H9 (cell line): Measurements from ENCODE around the gene CLDN8. TPM values are rescaled to one million over a fixed set of nuclear protein-coding genes. Genes with fewer than 3 reads are reported as not detected.

Experiments
- DNase-seq: peaks from one replicate; pipeline ENCODE4 v3.0.0-alpha.2; 2017
- H2AFZ ChIP-seq: one replicate; pipeline ENCODE4 v1.6.1; 2013; ENCODE audit warnings: mild to moderate bottlenecking, low read length, control low read depth, moderate library complexity
- H2AK5ac ChIP-seq: 2 replicates; pipeline ENCODE4 v1.6.1; 2013; ENCODE audit warnings: low read length, control low read depth, mixed read lengths; ENCODE audit not compliant: insufficient read length
- H2BK120ac ChIP-seq: one replicate; pipeline ENCODE4 v1.6.1; 2013; ENCODE audit warnings: low read depth, mild to moderate bottlenecking, low read length, control low read depth, inconsistent platforms; ENCODE audit not compliant: poor library complexity, severe bottlenecking
- H2BK12ac ChIP-seq: 2 replicates; pipeline ENCODE4 v1.6.1; 2013; ENCODE audit warnings: low read length, control low read depth, mixed read lengths, low read depth; ENCODE audit not compliant: insufficient read length
- H2BK15ac ChIP-seq: 2 replicates; pipeline ENCODE4 v1.6.1; 2013; ENCODE audit warnings: low read depth, low read length, control low read depth
- H2BK20ac ChIP-seq: one replicate; pipeline ENCODE4 v1.6.1; 2013; ENCODE audit warnings: low read depth, mild to moderate bottlenecking, low read length, control low read depth, inconsistent platforms; ENCODE audit not compliant: poor library complexity, severe bottlenecking
- H2BK5ac ChIP-seq: 2 replicates; pipeline ENCODE4 v1.6.1; 2013; ENCODE audit warnings: low read length, control low read depth, mixed read lengths; ENCODE audit not compliant: insufficient read length
- H3K14ac ChIP-seq: 2 replicates; pipeline ENCODE4 v1.6.1; 2013; ENCODE audit warnings: low read length, control low read depth; ENCODE audit not compliant: insufficient read depth
- H3K18ac ChIP-seq: 2 replicates; pipeline ENCODE4 v1.6.1; 2013; ENCODE audit warnings: low read depth, mild to moderate bottlenecking, mixed read lengths, low read length, control low read depth; ENCODE audit not compliant: insufficient read length
- H3K23ac ChIP-seq: 2 replicates; pipeline ENCODE4 v1.6.1; 2013; ENCODE audit warnings: low read length, control low read depth, mixed read lengths, low read depth; ENCODE audit not compliant: insufficient read length
- H3K23me2 ChIP-seq: 2 replicates; pipeline ENCODE4 v1.6.1; 2013; ENCODE audit warnings: low read depth, mild to moderate bottlenecking, mixed read lengths, low read length, control low read depth; ENCODE audit not compliant: insufficient read length, poor library complexity, severe bottlenecking
- H3K27ac ChIP-seq: 2 replicates; pipeline ENCODE4 v1.5.1; 2013; ENCODE audit warnings: low read length, control low read depth, mixed read lengths, low read depth; ENCODE audit not compliant: insufficient read length
- H3K27me3 ChIP-seq: 2 replicates; pipeline ENCODE4 v1.6.1; 2013; ENCODE audit warnings: low read length, control low read depth, inconsistent platforms; ENCODE audit not compliant: insufficient read depth
- H3K4ac ChIP-seq: 2 replicates; pipeline ENCODE4 v1.6.1; 2013; ENCODE audit warnings: low read depth, mild to moderate bottlenecking, control low read depth, inconsistent platforms, low read length, moderate library complexity
- H3K4me1 ChIP-seq: 2 replicates; pipeline ENCODE4 v1.6.1; 2013; ENCODE audit warnings: low read length, control low read depth, inconsistent platforms; ENCODE audit not compliant: insufficient read depth
- H3K4me2 ChIP-seq: 2 replicates; pipeline ENCODE4 v1.6.1; 2013; ENCODE audit warnings: low read length, control low read depth, mixed read lengths; ENCODE audit not compliant: insufficient read length, insufficient read depth
- H3K56ac ChIP-seq: 2 replicates; pipeline ENCODE4 v1.6.1; 2013; ENCODE audit warnings: low read depth, mild to moderate bottlenecking, mixed read lengths, low read length, control low read depth; ENCODE audit not compliant: insufficient read length
- H3K79me1 ChIP-seq: 2 replicates; pipeline ENCODE4 v1.6.1; 2013; ENCODE audit warnings: low read depth, mild to moderate bottlenecking, moderate library complexity, low read length, control low read depth, inconsistent platforms; ENCODE audit not compliant: insufficient read depth, poor library complexity, severe bottlenecking
- H3K79me2 ChIP-seq: 2 replicates; pipeline ENCODE4 v1.6.1; 2013; ENCODE audit warnings: low read length, control low read depth, inconsistent platforms; ENCODE audit not compliant: insufficient read depth
- H3K9ac ChIP-seq: 2 replicates; pipeline ENCODE4 v1.6.1; 2013; ENCODE audit warnings: low read length, control low read depth, mixed read lengths; ENCODE audit not compliant: insufficient read length; ENCODE audit errors: extremely low read depth
- H3K9me3 ChIP-seq: one replicate; pipeline ENCODE4 v1.6.1; 2013; ENCODE audit warnings: low read depth, low read length, inconsistent platforms; ENCODE audit not compliant: control insufficient read depth
- H3T11ph ChIP-seq: one replicate; pipeline ENCODE4 v1.6.1; 2013; ENCODE audit warnings: mild to moderate bottlenecking, low read length, control low read depth, inconsistent platforms
- H4K20me1 ChIP-seq: one replicate; pipeline ENCODE4 v1.6.1; 2013; ENCODE audit not compliant: control insufficient read depth, insufficient read length, insufficient read depth
- H4K5ac ChIP-seq: 2 replicates; pipeline ENCODE4 v1.6.1; 2013; ENCODE audit warnings: low read depth, mild to moderate bottlenecking, mixed read lengths, low read length, control low read depth; ENCODE audit not compliant: insufficient read length
- H4K8ac ChIP-seq: replicated peaks from 2 replicates; pipeline ENCODE4 v1.6.1; 2013; ENCODE audit warnings: low read length, control low read depth, mixed read lengths, low read depth; ENCODE audit not compliant: insufficient read length
- H4K91ac ChIP-seq: 2 replicates; pipeline ENCODE4 v1.6.1; 2013; ENCODE audit warnings: low read depth, mild to moderate bottlenecking, moderate library complexity, mixed read lengths, low read length, control low read depth; ENCODE audit not compliant: insufficient read length
- H3K27ac Mint-ChIP-seq, 3 experiments: 2 replicates in 2 of 3; 3 replicates in 1 of 3; pipeline ENCODE4 v1.8.0; 2020 to 2021; ENCODE audit warnings: mixed read lengths in 3 of 3, mild to moderate bottlenecking in 1 of 3, moderate library complexity in 1 of 3
- H3K27me3 Mint-ChIP-seq: 2 replicates; pipeline ENCODE4 v1.8.0; 2021; ENCODE audit warnings: low read depth, mild to moderate bottlenecking, moderate library complexity, mixed read lengths
- H3K36me3 Mint-ChIP-seq, 3 experiments: 2 replicates in 2 of 3; 3 replicates in 1 of 3; pipeline ENCODE4 v1.8.0; 2020 to 2021; ENCODE audit warnings: low read depth in 3 of 3, mixed read lengths in 3 of 3; ENCODE audit not compliant: insufficient read depth in 1 of 3
- H3K4me1 Mint-ChIP-seq, 2 experiments: 2 replicates each; pipeline ENCODE4 v1.8.0; 2020; ENCODE audit warnings: mixed read lengths in 2 of 2
- H3K4me3 Mint-ChIP-seq, 2 experiments: 2 replicates in 1 of 2; 3 replicates in 1 of 2; pipeline ENCODE4 v1.8.0; 2020 to 2021; ENCODE audit warnings: mild to moderate bottlenecking in 2 of 2, mixed read lengths in 2 of 2, moderate library complexity in 1 of 2
- H3K9me3 Mint-ChIP-seq, 2 experiments: 2 replicates in 1 of 2; 3 replicates in 1 of 2; pipeline ENCODE4 v1.8.0; 2020; ENCODE audit warnings: mild to moderate bottlenecking in 2 of 2, mixed read lengths in 2 of 2, moderate library complexity in 1 of 2
- CTCF ChIP-seq: fragments of 200-600 bp; sonication (generic); conservative IDR thresholded peaks from 3 replicates; pipeline ENCODE4 v1.8.0; 2021; ENCODE audit warnings: antibody characterized with exemption, mild to moderate bottlenecking
- WGBS: extraction: QIAGEN DNeasy Blood & Tissue Kit; methylation state at CpG from one replicate; pipeline ENCODE4 v1.1.7; 2013; ENCODE audit warnings: missing lambda C conversion rate, low lambda C conversion rate, mixed read lengths; ENCODE audit not compliant: insufficient read length; ENCODE audit errors: extremely low coverage; 5-methylcytosine and 5-hydroxymethylcytosine counted together
- total RNA-seq: library from RNA; stranded (reverse); gene quantifications from 2 replicates; pipeline ENCODE4 v1.2.1, GENCODE V29; 2021

Gene CLDN8
- total RNA-seq, 1 experiment from 2014 or later = not detected

GRCh38 chr21:30166705-30167104, 49.2 kb downstream of the CLDN8 start, which contains the start of gene CLDN17:
Gene CLDN17 (minus strand): TSS chr21:30166805. CDS start chr21:30166617, 188 bp downstream.
- Histone ChIP-seq H3K18ac (no peak within 1 kb of the TSS), H3K79me1 (no peaks in the 10 kb centered on the region), H3K4me2 (no peak within 1 kb of the TSS), H2BK20ac (no peak within 1 kb of the TSS), H2BK5ac (no peak within 1 kb of the TSS), H3K23me2 (no peaks in the 10 kb centered on the region), H3K14ac (no peak within 1 kb of the TSS), H2AFZ (no peak within 1 kb of the TSS), H3K9me3 (no peaks in the 10 kb centered on the region), H3K79me2 (no peaks in the 10 kb centered on the region), H2AK5ac (no peak within 1 kb of the TSS), H2BK12ac (no peak within 1 kb of the TSS), H3K23ac (no peak within 1 kb of the TSS), H4K91ac (no peak within 1 kb of the TSS), H2BK15ac (no peak within 1 kb of the TSS), H3K4me1 (no peaks in the 10 kb centered on the region), H3K9ac (no peak within 1 kb of the TSS), H2BK120ac (no peak within 1 kb of the TSS), H4K5ac (no peak within 1 kb of the TSS), H4K8ac (no peak within 1 kb of the TSS), H3K56ac (no peak within 1 kb of the TSS), H3K27ac (no peak within 1 kb of the TSS), H3T11ph (no peak within 1 kb of the TSS), H3K4ac (no peak within 1 kb of the TSS), H4K20me1 (no peaks in the 10 kb centered on the region), H3K27me3 (no peaks in the 10 kb centered on the region)
- no peak for TF ChIP-seq CTCF
- H3K27ac Mint-ChIP-seq = no peak within 1 kb of the TSS; a peak in 1 of 7 replicates
- H3K36me3 Mint-ChIP-seq = no peaks in the 10 kb centered on the region
- peaks cover 4 to 6% of the 10 kb centered on the region in 2 experiments for H3K4me1 Mint-ChIP-seq
- WGBS = no CpG with 5 or more reads among the region's 1 CpG
- no peak for DNase-seq
- no peaks in the 10 kb centered on the region for H3K9me3 Mint-ChIP-seq
- H3K4me3 Mint-ChIP-seq = no peak within 1 kb of the TSS
- no peaks in the 10 kb centered on the region; the same call in 1 of the 2 replicates for H3K27me3 Mint-ChIP-seq
